HEK293 (cell line): ENCODE measurements around the gene AXL.

Experiments used
- CTCF ChIA-PET: fragments of 350-600 bp; formaldehyde crosslinking; extraction: SDS; loops from one replicate; lab custom pipeline; 2021; ENCODE audit warnings: antibody characterized with exemption; lab: Yijun Ruan, JAX
- POLR2A ChIA-PET: fragments of 300-600 bp; formaldehyde crosslinking; extraction: SDS; loops from one replicate; lab custom pipeline; 2020; ENCODE audit warnings: antibody characterized with exemption, inconsistent platforms; lab: Yijun Ruan, JAX
- H3K27ac ChIP-seq: fragments of 200-500 bp; sonication (Bioruptor generic); 2 replicates; pipeline ENCODE4 v1.5.1; 2014; ENCODE audit warnings: low read depth, low read length, control low read depth, inconsistent platforms; ENCODE audit errors: extremely low read depth
- H3K36me3 ChIP-seq, 2 experiments: fragments of 200-500 bp in 1 of 2; sonication (Bioruptor generic) in 1 of 2; 1 replicate in 1 of 2; 2 replicates in 1 of 2; pipeline ENCODE4 v1.5.1; 2014 to 2017; ENCODE audit warnings: inconsistent platforms in 2 of 2, low read length in 2 of 2; ENCODE audit not compliant: control insufficient read depth in 2 of 2, insufficient read depth in 1 of 2
- H3K4me1 ChIP-seq: fragments of 200-500 bp; sonication (Bioruptor generic); 2 replicates; pipeline ENCODE4 v1.5.1; 2014; ENCODE audit warnings: mild to moderate bottlenecking, low read length, inconsistent platforms; ENCODE audit not compliant: control insufficient read depth, insufficient read depth
- H3K4me3 ChIP-seq: 2 replicates; pipeline ENCODE4 v1.5.1; 2011; ENCODE audit warnings: low read depth, mild to moderate bottlenecking, control low read depth, low read length, moderate library complexity
- H3K9me3 ChIP-seq: fragments of 200-500 bp; sonication (Bioruptor generic); 2 replicates; pipeline ENCODE4 v1.5.1; 2014; ENCODE audit warnings: low read depth, low read length, inconsistent platforms; ENCODE audit not compliant: control insufficient read depth, insufficient read depth
- FEZF1 ChIP-seq: fragments of 450-650 bp; formaldehyde crosslinking; IDR thresholded peaks from 2 replicates; pipeline ENCODE4 v1.5.1; 2016; ENCODE audit warnings: missing biosample characterization, missing genetic modification characterization
- GLIS2 ChIP-seq: fragments of 450-650 bp; formaldehyde crosslinking; IDR thresholded peaks from 2 replicates; pipeline ENCODE4 v1.5.1; 2016; ENCODE audit warnings: missing biosample characterization, missing genetic modification characterization
- KLF1 ChIP-seq: fragments of 450-650 bp; formaldehyde crosslinking; IDR thresholded peaks from 2 replicates; pipeline ENCODE4 v1.5.1; 2016; ENCODE audit warnings: missing biosample characterization, missing genetic modification characterization
- KLF10 ChIP-seq: fragments of 450-650 bp; IDR thresholded peaks from 2 replicates; pipeline ENCODE4 v1.5.1; 2018; ENCODE audit warnings: missing biosample characterization, mild to moderate bottlenecking, missing genetic modification characterization
- KLF16 ChIP-seq: fragments of 450-650 bp; formaldehyde crosslinking; IDR thresholded peaks from 2 replicates; pipeline ENCODE4 v1.5.1; 2017; ENCODE audit warnings: missing biosample characterization, missing genetic modification characterization
- KLF9 ChIP-seq: fragments of 450-650 bp; formaldehyde crosslinking; IDR thresholded peaks from 2 replicates; pipeline ENCODE4 v1.5.1; 2016; ENCODE audit warnings: missing biosample characterization, missing genetic modification characterization, low read depth
- ZBTB20 ChIP-seq: fragments of 450-650 bp; formaldehyde crosslinking; IDR thresholded peaks from 2 replicates; pipeline ENCODE4 v1.5.1; 2016; ENCODE audit warnings: missing biosample characterization, missing genetic modification characterization
- ZBTB48 ChIP-seq: fragments of 450-650 bp; formaldehyde crosslinking; IDR thresholded peaks from 2 replicates; pipeline ENCODE4 v1.5.1; 2016; ENCODE audit warnings: missing biosample characterization, missing genetic modification characterization
- ZNF175 ChIP-seq: fragments of 450-650 bp; formaldehyde crosslinking; IDR thresholded peaks from 2 replicates; pipeline ENCODE4 v1.5.1; 2016; ENCODE audit warnings: missing biosample characterization, missing genetic modification characterization
- ZNF341 ChIP-seq: fragments of 450-650 bp; formaldehyde crosslinking; IDR thresholded peaks from 2 replicates; pipeline ENCODE4; 2016; ENCODE audit warnings: low read depth, missing biosample characterization, missing genetic modification characterization
- ZNF48 ChIP-seq: fragments of 450-650 bp; formaldehyde crosslinking; IDR thresholded peaks from 2 replicates; pipeline ENCODE4 v1.5.1; 2016; ENCODE audit warnings: missing biosample characterization, missing genetic modification characterization
- ZNF621 ChIP-seq: fragments of 450-650 bp; formaldehyde crosslinking; IDR thresholded peaks from 2 replicates; pipeline ENCODE4 v1.5.1; 2017; ENCODE audit warnings: missing biosample characterization, missing genetic modification characterization
- ZNF660 ChIP-seq: fragments of 450-650 bp; IDR thresholded peaks from 2 replicates; pipeline ENCODE4 v1.5.1; 2018; ENCODE audit warnings: missing biosample characterization, mild to moderate bottlenecking, missing genetic modification characterization
- ZNF677 ChIP-seq: fragments of 450-650 bp; IDR thresholded peaks from 2 replicates; pipeline ENCODE4 v1.5.0; 2018; ENCODE audit warnings: missing biosample characterization, mild to moderate bottlenecking, missing genetic modification characterization, moderate library complexity
- TF ChIP-seq, protein P1 (sequence below): fragments of 450-650 bp; formaldehyde crosslinking; IDR thresholded peaks from 2 replicates; pipeline ENCODE4 v1.5.1; 2017; ENCODE audit warnings: missing biosample characterization, missing genetic modification characterization
- TF ChIP-seq, protein P2 (sequence below): fragments of 450-650 bp; formaldehyde crosslinking; IDR thresholded peaks from 2 replicates; pipeline ENCODE4 v1.5.1; 2016; ENCODE audit warnings: missing biosample characterization, missing genetic modification characterization, low read depth
- TF ChIP-seq, protein P3 (sequence below): fragments of 450-650 bp; formaldehyde crosslinking; IDR thresholded peaks from 2 replicates; pipeline ENCODE4 v1.5.0; 2017; ENCODE audit warnings: missing biosample characterization, missing genetic modification characterization, borderline replicate concordance
- TF ChIP-seq, protein P4 (sequence below): fragments of 450-650 bp; formaldehyde crosslinking; IDR thresholded peaks from 2 replicates; pipeline ENCODE4 v1.5.1; 2016; ENCODE audit warnings: missing biosample characterization, missing genetic modification characterization
- TF ChIP-seq, protein P5 (sequence below): fragments of 450-650 bp; formaldehyde crosslinking; IDR thresholded peaks from 2 replicates; pipeline ENCODE4 v1.5.1; 2016; ENCODE audit warnings: missing biosample characterization, missing genetic modification characterization
- TF ChIP-seq, protein P6 (sequence below): fragments of 450-650 bp; formaldehyde crosslinking; conservative IDR thresholded peaks from 2 replicates; pipeline ENCODE4 v1.5.1; 2016; ENCODE audit warnings: low read depth, missing biosample characterization, missing genetic modification characterization

Gene AXL

DNA sequence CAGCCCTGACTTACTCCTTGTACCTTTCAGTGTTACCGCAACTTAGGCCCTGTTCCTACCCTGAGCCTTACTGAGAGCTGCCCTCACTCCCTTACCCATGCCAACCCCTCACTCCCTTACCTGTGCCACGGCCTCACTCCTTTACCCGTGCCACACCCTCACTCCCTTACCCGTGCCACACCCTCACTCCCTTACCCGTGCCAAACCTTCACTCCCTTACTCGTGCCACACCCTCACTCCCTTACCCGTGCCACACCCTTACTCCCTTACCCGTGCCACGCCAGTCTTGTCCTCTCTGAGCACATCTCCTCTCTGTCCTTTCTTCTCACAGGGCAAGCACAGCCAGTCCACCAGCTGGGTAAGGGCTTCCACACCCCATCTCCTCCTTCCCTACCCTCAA lies 20.3 kb downstream of the AXL start:
- no peak overlapping the region for H3K4me3 ChIP-seq
- H3K27ac ChIP-seq: no peak overlapping the region
- POLR2A ChIA-PET: no interaction called here
- no peaks in the 10 kb centered on the region for H3K4me1 ChIP-seq
- no peaks in the 10 kb centered on the region for H3K36me3 ChIP-seq
- TF ChIP-seq ZNF660 (no peak), ZNF175 (tag by site-specific recombination) (no peak), KLF10 (tag by site-specific recombination) (no peak), KLF1 (peak; percentile 97), ZNF48 (tag by site-specific recombination) (no peak), ZNF621 (no peak), ZBTB20 (tag by site-specific recombination) (no peak), ZNF341 (no peak), KLF9 (tag by site-specific recombination) (peak; percentile 23; the same call in 1 of the 2 replicates), ZBTB48 (0 out of 2 replicates have a peak, but pooled peaks have one; percentile 32), KLF16 (tag by site-specific recombination) (no peak), GLIS2 (no peak), ZNF677 (tag by site-specific recombination) (no peak), FEZF1 (tag by site-specific recombination) (no peak)
- TF ChIP-seq, protein P1, sequence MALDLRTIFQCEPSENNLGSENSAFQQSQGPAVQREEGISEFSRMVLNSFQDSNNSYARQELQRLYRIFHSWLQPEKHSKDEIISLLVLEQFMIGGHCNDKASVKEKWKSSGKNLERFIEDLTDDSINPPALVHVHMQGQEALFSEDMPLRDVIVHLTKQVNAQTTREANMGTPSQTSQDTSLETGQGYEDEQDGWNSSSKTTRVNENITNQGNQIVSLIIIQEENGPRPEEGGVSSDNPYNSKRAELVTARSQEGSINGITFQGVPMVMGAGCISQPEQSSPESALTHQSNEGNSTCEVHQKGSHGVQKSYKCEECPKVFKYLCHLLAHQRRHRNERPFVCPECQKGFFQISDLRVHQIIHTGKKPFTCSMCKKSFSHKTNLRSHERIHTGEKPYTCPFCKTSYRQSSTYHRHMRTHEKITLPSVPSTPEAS (tag by site-specific recombination): no peak
- TF ChIP-seq, protein P2, sequence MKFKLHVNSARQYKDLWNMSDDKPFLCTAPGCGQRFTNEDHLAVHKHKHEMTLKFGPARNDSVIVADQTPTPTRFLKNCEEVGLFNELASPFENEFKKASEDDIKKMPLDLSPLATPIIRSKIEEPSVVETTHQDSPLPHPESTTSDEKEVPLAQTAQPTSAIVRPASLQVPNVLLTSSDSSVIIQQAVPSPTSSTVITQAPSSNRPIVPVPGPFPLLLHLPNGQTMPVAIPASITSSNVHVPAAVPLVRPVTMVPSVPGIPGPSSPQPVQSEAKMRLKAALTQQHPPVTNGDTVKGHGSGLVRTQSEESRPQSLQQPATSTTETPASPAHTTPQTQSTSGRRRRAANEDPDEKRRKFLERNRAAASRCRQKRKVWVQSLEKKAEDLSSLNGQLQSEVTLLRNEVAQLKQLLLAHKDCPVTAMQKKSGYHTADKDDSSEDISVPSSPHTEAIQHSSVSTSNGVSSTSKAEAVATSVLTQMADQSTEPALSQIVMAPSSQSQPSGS (tag by site-specific recombination): no peak
- TF ChIP-seq, protein P3, sequence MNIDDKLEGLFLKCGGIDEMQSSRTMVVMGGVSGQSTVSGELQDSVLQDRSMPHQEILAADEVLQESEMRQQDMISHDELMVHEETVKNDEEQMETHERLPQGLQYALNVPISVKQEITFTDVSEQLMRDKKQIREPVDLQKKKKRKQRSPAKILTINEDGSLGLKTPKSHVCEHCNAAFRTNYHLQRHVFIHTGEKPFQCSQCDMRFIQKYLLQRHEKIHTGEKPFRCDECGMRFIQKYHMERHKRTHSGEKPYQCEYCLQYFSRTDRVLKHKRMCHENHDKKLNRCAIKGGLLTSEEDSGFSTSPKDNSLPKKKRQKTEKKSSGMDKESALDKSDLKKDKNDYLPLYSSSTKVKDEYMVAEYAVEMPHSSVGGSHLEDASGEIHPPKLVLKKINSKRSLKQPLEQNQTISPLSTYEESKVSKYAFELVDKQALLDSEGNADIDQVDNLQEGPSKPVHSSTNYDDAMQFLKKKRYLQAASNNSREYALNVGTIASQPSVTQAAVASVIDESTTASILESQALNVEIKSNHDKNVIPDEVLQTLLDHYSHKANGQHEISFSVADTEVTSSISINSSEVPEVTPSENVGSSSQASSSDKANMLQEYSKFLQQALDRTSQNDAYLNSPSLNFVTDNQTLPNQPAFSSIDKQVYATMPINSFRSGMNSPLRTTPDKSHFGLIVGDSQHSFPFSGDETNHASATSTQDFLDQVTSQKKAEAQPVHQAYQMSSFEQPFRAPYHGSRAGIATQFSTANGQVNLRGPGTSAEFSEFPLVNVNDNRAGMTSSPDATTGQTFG (tag by site-specific recombination): 0 out of 2 replicates have a peak, but pooled peaks have one; percentile 14
- TF ChIP-seq, protein P4, sequence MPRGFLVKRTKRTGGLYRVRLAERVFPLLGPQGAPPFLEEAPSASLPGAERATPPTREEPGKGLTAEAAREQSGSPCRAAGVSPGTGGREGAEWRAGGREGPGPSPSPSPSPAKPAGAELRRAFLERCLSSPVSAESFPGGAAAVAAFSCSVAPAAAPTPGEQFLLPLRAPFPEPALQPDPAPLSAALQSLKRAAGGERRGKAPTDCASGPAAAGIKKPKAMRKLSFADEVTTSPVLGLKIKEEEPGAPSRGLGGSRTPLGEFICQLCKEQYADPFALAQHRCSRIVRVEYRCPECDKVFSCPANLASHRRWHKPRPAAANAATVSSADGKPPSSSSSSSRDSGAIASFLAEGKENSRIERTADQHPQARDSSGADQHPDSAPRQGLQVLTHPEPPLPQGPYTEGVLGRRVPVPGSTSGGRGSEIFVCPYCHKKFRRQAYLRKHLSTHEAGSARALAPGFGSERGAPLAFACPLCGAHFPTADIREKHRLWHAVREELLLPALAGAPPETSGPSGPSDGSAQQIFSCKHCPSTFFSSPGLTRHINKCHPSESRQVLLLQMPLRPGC: no peak
- TF ChIP-seq, protein P5, sequence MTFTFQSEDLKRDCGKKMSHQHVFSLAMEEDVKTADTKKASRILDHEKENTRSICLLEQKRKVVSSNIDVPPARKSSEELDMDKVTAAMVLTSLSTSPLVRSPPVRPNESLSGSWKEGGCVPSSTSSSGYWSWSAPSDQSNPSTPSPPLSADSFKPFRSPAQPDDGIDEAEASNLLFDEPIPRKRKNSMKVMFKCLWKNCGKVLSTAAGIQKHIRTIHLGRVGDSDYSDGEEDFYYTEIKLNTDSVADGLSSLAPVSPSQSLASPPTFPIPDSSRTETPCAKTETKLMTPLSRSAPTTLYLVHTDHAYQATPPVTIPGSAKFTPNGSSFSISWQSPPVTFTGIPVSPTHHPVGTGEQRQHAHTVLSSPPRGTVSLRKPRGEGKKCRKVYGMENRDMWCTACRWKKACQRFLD (tag by site-specific recombination): no peak
- TF ChIP-seq, protein P6, sequence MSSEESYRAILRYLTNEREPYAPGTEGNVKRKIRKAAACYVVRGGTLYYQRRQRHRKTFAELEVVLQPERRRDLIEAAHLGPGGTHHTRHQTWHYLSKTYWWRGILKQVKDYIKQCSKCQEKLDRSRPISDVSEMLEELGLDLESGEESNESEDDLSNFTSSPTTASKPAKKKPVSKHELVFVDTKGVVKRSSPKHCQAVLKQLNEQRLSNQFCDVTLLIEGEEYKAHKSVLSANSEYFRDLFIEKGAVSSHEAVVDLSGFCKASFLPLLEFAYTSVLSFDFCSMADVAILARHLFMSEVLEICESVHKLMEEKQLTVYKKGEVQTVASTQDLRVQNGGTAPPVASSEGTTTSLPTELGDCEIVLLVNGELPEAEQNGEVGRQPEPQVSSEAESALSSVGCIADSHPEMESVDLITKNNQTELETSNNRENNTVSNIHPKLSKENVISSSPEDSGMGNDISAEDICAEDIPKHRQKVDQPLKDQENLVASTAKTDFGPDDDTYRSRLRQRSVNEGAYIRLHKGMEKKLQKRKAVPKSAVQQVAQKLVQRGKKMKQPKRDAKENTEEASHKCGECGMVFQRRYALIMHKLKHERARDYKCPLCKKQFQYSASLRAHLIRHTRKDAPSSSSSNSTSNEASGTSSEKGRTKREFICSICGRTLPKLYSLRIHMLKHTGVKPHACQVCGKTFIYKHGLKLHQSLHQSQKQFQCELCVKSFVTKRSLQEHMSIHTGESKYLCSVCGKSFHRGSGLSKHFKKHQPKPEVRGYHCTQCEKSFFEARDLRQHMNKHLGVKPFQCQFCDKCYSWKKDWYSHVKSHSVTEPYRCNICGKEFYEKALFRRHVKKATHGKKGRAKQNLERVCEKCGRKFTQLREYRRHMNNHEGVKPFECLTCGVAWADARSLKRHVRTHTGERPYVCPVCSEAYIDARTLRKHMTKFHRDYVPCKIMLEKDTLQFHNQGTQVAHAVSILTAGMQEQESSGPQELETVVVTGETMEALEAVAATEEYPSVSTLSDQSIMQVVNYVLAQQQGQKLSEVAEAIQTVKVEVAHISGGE (tag by site-specific recombination): no peak
- TF ChIP-seq, all 188 proteins: peak for 4
- H3K9me3 ChIP-seq: no peaks in the 10 kb centered on the region
- CTCF ChIA-PET: no interaction called here
